PC-9 (cell line): Measurements from ENCODE around the gene ARHGAP22.

Experiments used
- CTCF ChIP-seq: fragments of 200-600 bp; sonication (generic); conservative IDR thresholded peaks from 2 replicates; pipeline ENCODE4 v1.6.1; 2017; ENCODE audit warnings: mixed run types, antibody characterized with exemption, mild to moderate bottlenecking, moderate library complexity
- EZH2 ChIP-seq: fragments of 200-600 bp; sonication (generic); IDR thresholded peaks from 2 replicates; pipeline ENCODE4 v1.8.0; 2017; ENCODE audit warnings: antibody characterized with exemption, low read depth

- TF ChIP-seq CTCF: no peak
- no peak for TF ChIP-seq EZH2
Measured at GRCh38 chr10:48399056-48399541, 205.8 kb downstream of the ARHGAP22 start.
